DMS53 treated with DMSO at 0.1 percent for 48 hours (cell line): Measurements from ENCODE around the gene ALKAL2.
"Not testable (repeated sequence)": the region's sequence is repeated elsewhere in the genome, so short reads cannot be mapped to it uniquely, and the experiment has no call there.

Experiments
- DNase-seq: peaks from one replicate; lab custom pipeline; 2025; ENCODE audit not compliant: unreplicated experiment; lab: John Stamatoyannopoulos, UW

ALKAL2 gene

GRCh38 chr2:287911-288757, at the start of gene ALKAL2:
Gene ALKAL2, minus strand, starts transcription at chr2:288091. Its CDS starts 256 bp downstream, at chr2:287835.
- no peak for DNase-seq

DNA sequence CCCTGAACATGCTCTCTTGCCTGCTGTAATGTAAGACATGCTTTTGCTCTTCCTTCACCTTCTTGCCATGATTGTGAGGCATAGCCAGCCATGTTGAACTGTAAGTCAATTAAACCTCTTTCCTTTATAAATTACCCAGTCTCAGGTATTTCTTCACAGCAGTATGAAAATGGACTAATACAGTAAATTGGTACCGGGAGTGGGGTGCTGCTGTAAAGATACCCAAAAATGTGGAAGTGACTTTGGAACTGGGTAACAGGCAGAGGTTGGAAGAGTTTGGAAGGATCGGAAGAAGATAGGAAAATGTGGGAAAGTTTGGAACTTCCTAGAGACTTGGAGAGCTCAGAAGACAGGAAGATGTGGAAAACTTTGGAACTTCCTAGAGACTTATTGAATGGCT, 49.1 kb upstream of the ALKAL2 start:
- DNase-seq: not testable (repeated sequence)

GRCh38 chr2:336360-336759, 48.5 kb upstream of the ALKAL2 start:
- DNase-seq: no peak

DNA sequence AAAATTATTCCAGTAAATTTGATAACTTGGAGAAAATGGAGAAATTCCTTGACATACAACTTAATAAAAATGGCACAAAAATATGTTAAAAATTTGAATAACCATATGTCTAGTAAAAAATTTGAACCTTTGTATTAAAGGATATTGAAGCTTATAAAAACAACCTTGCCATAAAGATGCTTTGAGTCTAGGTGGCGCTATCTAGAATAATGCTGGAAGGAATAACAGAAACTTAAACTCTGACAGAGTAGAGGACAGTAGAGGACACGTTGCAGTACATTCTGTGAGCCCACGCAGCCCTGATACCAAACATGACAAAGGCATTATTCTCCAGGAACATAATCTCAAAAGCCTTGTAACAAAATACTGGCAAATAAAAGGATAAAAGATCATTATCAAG, 44.7 kb upstream of the ALKAL2 start:
- no peak for DNase-seq

- DNase-seq: no peak
Observed at GRCh38 chr2:328761-329160, 40.9 kb upstream of the ALKAL2 start.

DNA sequence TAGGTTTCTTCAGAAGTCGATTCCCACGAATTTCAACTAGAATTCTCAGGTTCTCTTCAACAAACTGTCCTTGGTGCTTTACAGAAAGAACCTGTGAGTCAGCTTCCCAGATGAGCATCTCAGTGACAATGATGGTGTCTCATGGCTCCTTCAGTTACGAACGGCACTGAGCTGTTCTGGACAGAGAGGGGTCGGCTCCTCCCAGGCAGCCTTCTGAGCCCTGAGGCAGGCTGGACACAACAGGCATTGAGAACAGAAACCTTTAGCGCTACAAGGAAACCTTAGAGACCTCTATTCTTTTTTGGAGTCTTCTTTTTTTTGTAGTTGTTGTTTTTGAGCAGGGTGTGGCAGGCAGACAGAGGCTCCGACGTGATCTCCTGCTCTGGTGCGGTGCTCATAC, 35.1 kb upstream of the ALKAL2 start:
- no peak for DNase-seq

DNA sequence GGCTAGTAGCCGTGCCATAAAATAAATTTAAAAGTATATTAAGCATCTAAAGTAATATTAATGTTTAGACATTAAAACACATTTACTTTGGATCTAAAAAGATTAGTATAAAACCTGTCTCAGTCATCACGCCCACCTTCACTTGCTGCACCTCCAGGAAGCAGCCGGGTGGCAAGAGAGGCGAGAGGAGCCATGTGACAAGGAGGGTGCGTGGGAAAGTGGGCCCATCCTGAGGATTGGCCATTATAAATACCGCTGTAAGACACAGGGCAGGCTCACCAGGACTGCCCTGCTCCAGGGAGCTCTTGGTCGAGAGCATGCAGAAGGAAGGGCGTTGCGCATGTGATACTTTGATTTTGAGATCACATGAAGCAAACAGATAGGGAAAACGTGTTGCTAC, 34.4 kb upstream of the ALKAL2 start:
- no peak for DNase-seq

DNA sequence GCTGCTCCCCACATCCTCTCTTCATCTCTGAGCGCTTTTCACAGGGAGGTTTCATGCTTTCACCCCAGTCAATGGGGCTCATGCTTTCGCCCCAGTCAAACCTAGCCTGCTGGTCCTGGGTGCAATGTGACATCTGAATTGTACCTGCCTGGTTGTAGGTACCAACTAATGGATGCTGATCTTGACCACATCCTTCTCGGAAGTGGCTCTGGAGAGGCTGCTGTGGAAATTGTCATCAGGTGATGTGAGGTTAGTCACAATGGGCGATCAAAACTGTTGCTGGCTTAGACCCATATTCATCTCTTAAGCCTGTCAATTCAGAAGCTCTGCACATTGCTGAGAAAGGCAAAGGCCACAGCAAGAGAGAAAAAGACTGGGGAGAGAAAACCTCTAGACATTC, 32.7 kb upstream of the ALKAL2 start:
- no peak for DNase-seq

DNA sequence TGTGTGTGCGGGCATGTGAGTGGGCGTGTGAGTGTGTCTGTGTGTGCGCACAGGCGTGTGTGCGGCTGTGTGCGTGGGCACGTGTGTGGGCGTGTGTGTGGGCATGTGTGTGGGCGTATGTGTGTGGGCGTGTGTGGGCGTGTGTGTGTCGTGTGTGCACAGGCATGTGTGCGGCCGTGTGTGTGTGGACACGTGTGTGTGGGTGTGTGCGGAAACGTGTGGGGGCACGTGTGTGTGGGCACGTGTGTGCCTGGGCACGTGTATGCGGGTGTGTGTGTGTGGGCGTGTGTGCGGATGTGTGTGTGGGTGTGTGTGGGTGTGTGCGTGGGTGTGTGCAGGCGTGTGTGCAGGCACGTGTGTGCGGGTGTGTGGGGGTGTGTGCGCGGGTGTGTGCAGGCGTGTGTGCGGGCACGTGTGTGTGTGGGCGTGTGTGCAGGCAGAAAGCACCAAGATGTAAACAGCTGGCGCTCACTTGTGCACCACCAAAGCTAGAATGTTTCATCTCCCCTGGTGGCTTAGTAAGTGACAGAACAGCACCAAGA, 31.2 kb upstream of the ALKAL2 start:
- no peak for DNase-seq

- DNase-seq: no peak
Observed at GRCh38 chr2:317501-318424, 29.9 kb upstream of the ALKAL2 start.

DNA sequence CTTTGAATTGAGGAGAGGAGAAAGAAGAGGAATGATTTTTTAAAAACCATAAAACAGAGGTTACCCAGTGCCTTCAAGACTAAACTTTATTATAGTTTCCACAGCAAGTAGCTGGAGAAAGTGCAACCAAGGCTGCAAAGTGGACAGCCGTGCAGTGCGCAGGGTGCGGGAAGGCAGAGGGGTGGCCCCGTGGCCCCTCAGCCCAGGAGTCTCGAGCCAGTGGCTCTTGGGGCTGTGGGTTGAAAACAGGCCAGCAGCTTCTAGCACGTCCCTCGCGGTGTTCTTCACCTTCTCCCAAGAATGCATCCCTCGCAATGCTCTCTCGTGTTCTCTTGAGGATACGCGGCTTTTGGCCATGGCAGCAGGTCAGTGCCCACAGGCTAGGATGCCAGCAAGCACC, 28.5 kb upstream of the ALKAL2 start:
- DNase-seq: no peak

DNA sequence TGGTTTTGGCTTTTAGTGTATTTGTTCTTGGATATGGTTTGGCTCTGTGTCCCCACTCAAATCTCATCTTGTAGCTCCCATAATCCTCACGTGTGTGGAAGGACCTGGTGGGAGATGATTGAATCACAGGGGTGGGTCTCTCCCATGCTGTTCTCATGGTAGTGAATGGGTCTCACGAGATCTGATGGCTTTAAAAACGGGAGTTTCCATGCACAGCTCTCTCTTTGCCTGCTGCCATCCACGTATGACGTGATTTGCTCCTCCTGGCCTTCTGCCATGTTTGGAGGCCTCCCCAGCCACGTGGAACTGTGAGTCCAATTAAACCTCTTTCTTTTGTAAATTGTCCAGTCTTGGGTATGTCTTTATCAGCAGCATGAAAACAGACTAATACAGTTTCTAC, 28.0 kb upstream of the ALKAL2 start:
- not testable (repeated sequence) for DNase-seq

DNA sequence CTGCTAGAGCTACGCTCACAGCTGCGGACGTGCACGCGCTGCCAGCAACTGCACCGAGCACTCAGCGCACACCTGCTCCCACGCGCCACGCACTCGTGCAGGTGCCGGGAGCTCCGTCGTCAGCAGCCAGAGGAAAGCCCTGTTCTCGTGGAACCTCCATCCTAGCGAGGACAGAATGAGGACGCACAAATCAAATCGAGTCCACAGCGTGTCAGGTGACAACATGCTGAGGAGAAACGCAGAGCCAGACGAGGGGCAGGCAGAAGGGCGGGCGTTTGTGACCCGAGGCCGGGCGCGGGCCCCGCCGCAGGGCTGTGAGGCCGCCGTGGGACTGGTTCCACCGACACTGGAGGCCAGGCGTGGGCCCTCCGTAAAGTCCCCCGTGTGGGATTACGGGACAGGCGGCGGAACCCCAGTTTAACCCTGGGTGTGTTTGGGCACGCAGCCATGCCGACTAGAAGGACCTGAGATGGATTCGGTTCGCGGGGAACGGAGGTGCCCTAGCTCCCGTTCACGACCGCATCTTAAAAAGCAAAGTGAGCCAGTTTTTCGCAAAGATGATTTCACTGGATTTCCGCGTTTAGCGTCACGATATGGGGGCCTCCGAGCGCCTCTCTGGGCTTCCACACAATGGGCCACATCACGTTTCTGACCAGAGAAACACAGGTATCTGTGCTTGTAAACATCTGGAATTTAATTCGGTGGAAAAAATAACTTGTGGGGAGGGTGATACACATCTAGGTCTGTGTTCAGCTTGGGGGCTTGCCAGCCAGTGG, 26.9 kb upstream of the ALKAL2 start:
- no peak for DNase-seq

- no peak for DNase-seq
Observed at GRCh38 chr2:313991-314390, 26.1 kb upstream of the ALKAL2 start.

GRCh38 chr2:310994-311393, 23.1 kb upstream of the ALKAL2 start:
- no peak for DNase-seq

DNA sequence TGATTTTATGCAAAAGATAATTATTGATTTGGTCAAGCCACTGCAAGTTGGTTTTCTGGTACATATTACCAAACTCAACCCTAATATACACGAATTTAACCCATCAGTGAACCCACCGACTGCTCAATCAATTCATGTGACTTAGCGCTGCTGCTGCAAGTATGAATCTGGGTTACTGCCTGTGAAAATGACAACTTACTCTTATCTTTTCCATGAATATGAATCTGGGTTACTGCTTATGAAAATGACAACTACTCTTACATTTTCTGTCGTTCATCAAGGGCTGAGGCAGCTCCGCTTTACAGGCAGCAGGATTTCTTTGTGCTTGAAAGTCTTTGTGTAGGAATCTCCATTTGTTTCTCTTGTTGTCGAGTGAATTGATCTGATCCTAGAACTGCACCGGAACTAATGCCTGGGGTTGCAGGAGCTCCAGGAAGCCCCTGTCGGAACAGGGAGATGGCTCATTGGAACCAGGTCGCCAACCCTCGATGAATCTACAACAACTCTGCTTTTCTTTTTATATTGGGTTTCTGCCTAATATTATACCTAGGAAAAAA, 22.1 kb upstream of the ALKAL2 start:
- no peak for DNase-seq

GRCh38 chr2:309148-309953, 21.5 kb upstream of the ALKAL2 start:
- no peak for DNase-seq

DNA sequence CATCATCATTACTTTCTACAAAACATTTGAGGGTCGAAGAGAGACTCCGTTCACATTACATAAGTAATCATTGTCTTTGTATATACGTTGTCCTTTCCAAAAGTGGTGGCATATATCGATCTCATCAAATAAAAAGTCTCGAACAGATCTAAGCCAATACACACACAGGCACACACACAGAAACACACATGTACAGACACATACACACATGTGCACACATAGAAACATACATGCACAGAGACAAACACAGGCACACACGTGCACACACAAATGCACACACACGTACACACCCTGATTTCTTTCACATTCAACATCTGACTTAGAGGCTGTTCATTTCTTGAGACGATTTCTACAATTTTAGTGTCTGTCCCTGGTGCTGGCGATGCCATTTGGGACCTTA, 17.5 kb upstream of the ALKAL2 start:
- DNase-seq: no peak

DNA sequence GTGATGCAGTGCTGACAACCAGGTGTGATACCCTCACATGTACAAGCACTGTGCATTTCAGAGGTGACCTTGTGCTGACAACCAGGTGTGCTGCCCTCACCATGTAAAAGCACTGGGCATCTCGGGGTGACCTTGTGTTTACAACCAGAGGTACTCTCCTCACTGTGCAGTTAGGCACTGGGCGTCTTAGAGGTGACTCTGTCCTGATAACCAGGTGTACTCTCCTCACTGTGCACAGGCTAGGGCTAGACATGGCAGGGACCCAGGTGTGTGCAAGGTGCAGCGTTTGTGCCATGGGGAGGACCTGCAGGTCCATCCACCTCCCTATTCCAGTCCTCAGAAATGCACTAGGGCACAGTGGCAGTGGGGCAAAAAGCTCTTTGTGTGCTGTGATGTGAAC, 8.5 kb upstream of the ALKAL2 start:
- DNase-seq: no peak

DNA sequence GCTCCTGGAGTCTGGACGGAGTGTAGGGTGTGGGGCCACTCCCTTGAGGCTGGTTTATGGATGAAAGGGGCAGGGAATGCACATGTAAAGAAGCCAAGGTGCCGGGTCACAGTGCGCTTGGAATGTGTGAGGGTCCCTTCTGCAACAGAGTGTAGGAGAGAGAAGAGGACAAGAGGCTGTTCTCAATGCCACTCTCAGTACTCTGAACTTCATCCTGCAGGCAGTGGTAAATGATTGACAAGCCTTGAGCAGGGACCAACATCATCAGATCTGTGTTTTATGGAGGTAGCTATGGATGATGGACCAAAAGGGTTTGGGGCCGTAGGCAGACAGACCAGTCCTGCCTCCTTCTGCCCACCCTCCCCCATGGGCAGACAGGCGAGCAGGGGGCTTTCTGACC, 7.2 kb upstream of the ALKAL2 start:
- DNase-seq: no peak
